ENCODE data around the gene PRKCH. TPM values are rescaled to one million over a fixed set of nuclear protein-coding genes. Genes with fewer than 3 reads are reported as not detected.
A peak's percentile ranks its signal among the peaks of the same experiment; 100 is the strongest.

PRKCH gene
- total and polyA plus RNA-seq, 2 donors (not counting 3 experiments of a cell fraction or from before 2014, with no cell fraction given) = 97.7 to 103 TPM

DNA sequence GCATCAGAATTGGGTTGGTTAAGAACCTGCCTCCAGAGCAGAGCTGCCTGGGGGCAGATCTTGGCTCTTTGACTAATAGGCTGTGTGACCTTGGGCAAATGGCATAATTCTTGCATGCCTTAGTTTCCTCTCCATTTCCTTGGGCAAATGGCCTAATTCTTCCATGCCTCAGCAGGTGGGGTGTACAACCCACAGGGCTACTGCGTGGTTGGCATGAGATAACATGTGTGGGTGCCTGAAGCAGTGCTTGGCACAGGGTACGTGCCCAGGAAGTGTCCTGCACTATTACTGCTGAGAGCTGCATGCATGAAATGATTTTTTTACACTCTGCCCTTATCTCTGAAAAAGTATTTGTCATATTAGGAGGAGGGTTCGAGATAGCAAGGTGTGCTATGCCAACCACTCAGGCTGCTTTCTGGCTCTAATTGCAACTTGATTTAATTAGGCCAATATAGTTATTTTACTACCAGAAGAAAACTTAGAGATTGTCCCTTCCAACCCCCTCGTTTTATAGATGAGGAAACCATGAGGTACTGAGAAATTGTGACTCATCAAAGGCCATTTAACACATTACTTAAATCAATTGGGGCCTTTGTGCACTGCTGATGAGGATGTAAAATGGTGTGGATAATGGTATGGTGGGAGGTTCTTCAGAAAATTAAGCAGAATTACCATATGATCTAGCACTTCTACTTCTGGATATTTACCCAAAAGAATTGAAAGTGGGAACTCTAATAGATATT lies 212.3 kb downstream of the PRKCH start:
- Histone ChIP-seq H3K27me3 (ENCODE audit: control insufficient read depth in 2 of 2, insufficient read depth in 2 of 2, low read length in 2 of 2) (no peaks in the 10 kb centered on the region), H3K4me3 (replicated peaks in 1 of 3; ENCODE audit: insufficient read depth in 1 of 3, low read depth in 1 of 3, low read length in 3 of 3) (no peak overlapping the region), H3K9ac (replicated peaks; ENCODE audit: extremely low read depth, insufficient read depth, low read length) (no peak overlapping the region), H3K9me1 (replicated peaks; ENCODE audit: control insufficient read depth, extremely low read depth, insufficient read depth, low read length) (no peaks in the 10 kb centered on the region), H3K36me3 (ENCODE audit: control insufficient read depth in 2 of 2, extremely low read depth in 1 of 2, insufficient read depth in 2 of 2, low read length in 2 of 2) (peaks cover 4 to 6% of the 10 kb centered on the region in 2 experiments), H3K4me2 (ENCODE audit: insufficient read depth, low read length) (no peak overlapping the region), H2AFZ (ENCODE audit: low read depth, low read length) (no peak overlapping the region), H3K4me1 (ENCODE audit: control insufficient read depth, extremely low read depth, insufficient read depth, low read length) (peaks cover 56% of the 10 kb centered on the region), H3K9me3 (replicated peaks; ENCODE audit: control insufficient read depth, insufficient read depth, low read length) (no peaks in the 10 kb centered on the region), H4K20me1 (replicated peaks; ENCODE audit: control insufficient read depth, extremely low read depth, insufficient read depth, low read length) (no peaks in the 10 kb centered on the region), H3K79me2 (ENCODE audit: control insufficient read depth, insufficient read depth, low read length) (peaks cover 5% of the 10 kb centered on the region), H3K27ac (ENCODE audit: insufficient read depth, low read depth, low read length) (peak overlapping the region; percentile 13)
- FAIRE-seq = no peak
- DNase-seq (ENCODE audit: low read depth, low spot score) = peak; percentile 25
- BruUV-seq (replicated peaks) = no TSS peak
- intact Hi-C loops (cut with micrococcal nuclease) (no loop called here), dilution Hi-C loops (cut with MboI; ENCODE audit: extremely low pct_ligation_motif_present, low sequenced_read_pairs) (no loop called here)
- ChIA-PET POLR2A (interaction anchor here (1.3 kb wide), 1 partner anchor 9 kb away, joined by 3 read pairs; no protein-coding TSS in a partner anchor), CTCF (interaction anchor here (0.6 to 1.5 kb wide), 7 partner anchors 9 to 304 kb away, joined by 3 to 5 read pairs (median 4); no protein-coding TSS in a partner anchor)
- TF ChIP-seq GATA2 (IDR thresholded peaks at IDR 0.05; ENCODE audit: insufficient read depth, insufficient read length, low read depth, low read length) (no peak), POLR2AphosphoS5 (IDR thresholded peaks at IDR 0.05; ENCODE audit: insufficient read depth, low read depth, low read length) (no peak), EZH2 (IDR thresholded peaks at IDR 0.05; ENCODE audit: borderline replicate concordance, low read depth, low read length, severe bottlenecking) (no peak), MYC (IDR thresholded peaks at IDR 0.05; ENCODE audit: low read depth, low read length) (no peak), POLR2A (IDR thresholded peaks at IDR 0.05; ENCODE audit: low read depth, low read length) (no peak), FOS (IDR thresholded peaks at IDR 0.05; ENCODE audit: borderline replicate concordance, insufficient read depth, low read length) (no peak), JUN (IDR thresholded peaks at IDR 0.05; ENCODE audit: borderline replicate concordance, insufficient read depth, insufficient read length, low read depth) (no peak)
- TF ChIP-seq, protein P1, sequence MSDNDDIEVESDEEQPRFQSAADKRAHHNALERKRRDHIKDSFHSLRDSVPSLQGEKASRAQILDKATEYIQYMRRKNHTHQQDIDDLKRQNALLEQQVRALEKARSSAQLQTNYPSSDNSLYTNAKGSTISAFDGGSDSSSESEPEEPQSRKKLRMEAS (IDR thresholded peaks at IDR 0.05; ENCODE audit: insufficient read depth, insufficient read length) = no peak
